NCI-H1105 treated with DMSO at 0.1 percent for 48 hours (cell line): Measurements from ENCODE around the gene HOXC5.
"Not testable (repeated sequence)": the region's sequence is repeated elsewhere in the genome, so short reads cannot be mapped to it uniquely, and the experiment has no call there.

Experiments
- DNase-seq: peaks from one replicate; lab custom pipeline; 2025; lab: John Stamatoyannopoulos, UW

Gene HOXC5

GRCh38 chr12:54065677-54066076 is 32.8 kb downstream of the HOXC5 start:
- no peak for DNase-seq

- DNase-seq = no peak
These were observed 33.6 kb downstream of the HOXC5 start for GRCh38 chr12:54066408-54066807.

- no peak for DNase-seq
These were observed 35.7 kb downstream of the HOXC5 start for GRCh38 chr12:54068418-54069070.

- no peak for DNase-seq
These were observed 39.1 kb downstream of the HOXC5 start for GRCh38 chr12:54071942-54072341.

GRCh38 chr12:54074308-54074707 is 41.5 kb downstream of the HOXC5 start:
- DNase-seq = no peak

GRCh38 chr12:54075409-54075808 is 42.6 kb downstream of the HOXC5 start:
- no peak for DNase-seq

- DNase-seq = no peak
These were observed 43.1 kb downstream of the HOXC5 start for GRCh38 chr12:54075974-54076373.

- not testable (repeated sequence) for DNase-seq
These were observed 45.0 kb downstream of the HOXC5 start for GRCh38 chr12:54077843-54078242.

- DNase-seq = not testable (repeated sequence)
These were observed 46.3 kb downstream of the HOXC5 start for GRCh38 chr12:54079115-54079514.

- not testable (repeated sequence) for DNase-seq
These were observed 47.4 kb downstream of the HOXC5 start for GRCh38 chr12:54080008-54080924.

- not testable (repeated sequence) for DNase-seq
These were observed 48.2 kb downstream of the HOXC5 start for GRCh38 chr12:54081053-54081514.

GRCh38 chr12:54081581-54082396 is 48.9 kb downstream of the HOXC5 start:
- not testable (repeated sequence) for DNase-seq

GRCh38 chr12:54082397-54082892 is 49.6 kb downstream of the HOXC5 start:
- DNase-seq = peak; percentile 3
